ENCODE data around the gene FDXR.
"Not testable (repeated sequence)": the region's sequence is repeated elsewhere in the genome, so short reads cannot be mapped to it uniquely, and the experiment has no call there.

FDXR gene

GRCh38 chr17:74916136-74916850 is 43.5 kb upstream of the FDXR start:
- no peak for FAIRE-seq
- no peak for TF ChIP-seq TAF1 (IDR thresholded peaks at IDR 0.05; ENCODE audit: borderline replicate concordance, low read depth, low read length)
- no peak for TF ChIP-seq POLR2A (IDR thresholded peaks at IDR 0.05; ENCODE audit: low read depth, low read length)
- no peak for TF ChIP-seq POLR2AphosphoS5 (IDR thresholded peaks at IDR 0.05; ENCODE audit: low read depth, low read length)
- no peak for DNase-seq (ENCODE audit: insufficient read length)

- FAIRE-seq; DNase-seq (ENCODE audit: insufficient read length): not testable (repeated sequence)
These were observed 38.6 kb upstream of the FDXR start for GRCh38 chr17:74911423-74911822.

GRCh38 chr17:74909097-74909496 is 36.3 kb upstream of the FDXR start:
- not testable (repeated sequence) for FAIRE-seq; DNase-seq (ENCODE audit: insufficient read length)

- no peak for DNase-seq (ENCODE audit: insufficient read length)
- no peak for FAIRE-seq
- TF ChIP-seq TAF1 (IDR thresholded peaks at IDR 0.05; ENCODE audit: borderline replicate concordance, low read depth, low read length): no peak
- no peak for TF ChIP-seq POLR2AphosphoS5 (IDR thresholded peaks at IDR 0.05; ENCODE audit: low read depth, low read length)
- no peak for TF ChIP-seq POLR2A (IDR thresholded peaks at IDR 0.05; ENCODE audit: low read depth, low read length)
These were observed 34.2 kb upstream of the FDXR start for GRCh38 chr17:74907012-74907411.

- not testable (repeated sequence) for DNase-seq (ENCODE audit: insufficient read length); FAIRE-seq
These were observed 33.5 kb upstream of the FDXR start for GRCh38 chr17:74906214-74906793.

GRCh38 chr17:74904687-74905409 is 32.1 kb upstream of the FDXR start:
- DNase-seq (ENCODE audit: insufficient read length) (no peak), FAIRE-seq (no peak)
- TF ChIP-seq POLR2A (IDR thresholded peaks at IDR 0.05; ENCODE audit: low read depth, low read length) (no peak), TAF1 (IDR thresholded peaks at IDR 0.05; ENCODE audit: borderline replicate concordance, low read depth, low read length) (no peak), POLR2AphosphoS5 (IDR thresholded peaks at IDR 0.05; ENCODE audit: low read depth, low read length) (no peak)

- no peak for FAIRE-seq
- DNase-seq (ENCODE audit: insufficient read length): no peak
- TF ChIP-seq POLR2AphosphoS5 (IDR thresholded peaks at IDR 0.05; ENCODE audit: low read depth, low read length) (no peak), TAF1 (IDR thresholded peaks at IDR 0.05; ENCODE audit: borderline replicate concordance, low read depth, low read length) (no peak), POLR2A (IDR thresholded peaks at IDR 0.05; ENCODE audit: low read depth, low read length) (no peak)
These were observed 30.9 kb upstream of the FDXR start for GRCh38 chr17:74903671-74904070.

- FAIRE-seq: no peak
- DNase-seq (ENCODE audit: insufficient read length): no peak
- no peak for TF ChIP-seq POLR2A (IDR thresholded peaks at IDR 0.05; ENCODE audit: low read depth, low read length)
- TF ChIP-seq TAF1 (IDR thresholded peaks at IDR 0.05; ENCODE audit: borderline replicate concordance, low read depth, low read length): no peak
- TF ChIP-seq POLR2AphosphoS5 (IDR thresholded peaks at IDR 0.05; ENCODE audit: low read depth, low read length): no peak
These were observed 30.2 kb upstream of the FDXR start for GRCh38 chr17:74903034-74903433.

GRCh38 chr17:74901353-74902135 is 28.8 kb upstream of the FDXR start:
- FAIRE-seq (no peak), DNase-seq (ENCODE audit: insufficient read length) (no peak)

GRCh38 chr17:74900208-74900607 is 27.4 kb upstream of the FDXR start:
- FAIRE-seq: no peak
- TF ChIP-seq POLR2AphosphoS5 (IDR thresholded peaks at IDR 0.05; ENCODE audit: low read depth, low read length) (no peak), POLR2A (IDR thresholded peaks at IDR 0.05; ENCODE audit: low read depth, low read length) (no peak), TAF1 (IDR thresholded peaks at IDR 0.05; ENCODE audit: borderline replicate concordance, low read depth, low read length) (no peak)
- DNase-seq (ENCODE audit: insufficient read length): no peak

More at GRCh38 chr17:74901353-74902135, 28.8 kb upstream of the FDXR start:
- TF ChIP-seq TAF1 (IDR thresholded peaks at IDR 0.05; ENCODE audit: borderline replicate concordance, low read depth, low read length) (no peak), POLR2A (IDR thresholded peaks at IDR 0.05; ENCODE audit: low read depth, low read length) (no peak)

GRCh38 chr17:74898376-74898946 is 25.7 kb upstream of the FDXR start:
- DNase-seq (ENCODE audit: insufficient read length) (no peak), FAIRE-seq (no peak)
- TF ChIP-seq TAF1 (IDR thresholded peaks at IDR 0.05; ENCODE audit: borderline replicate concordance, low read depth, low read length): no peak
- no peak for TF ChIP-seq POLR2AphosphoS5 (IDR thresholded peaks at IDR 0.05; ENCODE audit: low read depth, low read length)
- no peak for TF ChIP-seq POLR2A (IDR thresholded peaks at IDR 0.05; ENCODE audit: low read depth, low read length)

Data from GM12892 (cell line).